ENCODE results near the gene MLN. TPM values are rescaled to one million over a fixed set of nuclear protein-coding genes. Genes with fewer than 3 reads are reported as not detected.

MLN gene
- polyA plus RNA-seq, 3 donors from 2014 or later: not detected

- no peak for DNase-seq
- peak overlapping the region in 1 of 6 donors; percentile 42 for H3K27ac Mint-ChIP-seq
Observed at GRCh38 chr6:33799454-33800113, 4.2 kb downstream of the MLN start.

DNA sequence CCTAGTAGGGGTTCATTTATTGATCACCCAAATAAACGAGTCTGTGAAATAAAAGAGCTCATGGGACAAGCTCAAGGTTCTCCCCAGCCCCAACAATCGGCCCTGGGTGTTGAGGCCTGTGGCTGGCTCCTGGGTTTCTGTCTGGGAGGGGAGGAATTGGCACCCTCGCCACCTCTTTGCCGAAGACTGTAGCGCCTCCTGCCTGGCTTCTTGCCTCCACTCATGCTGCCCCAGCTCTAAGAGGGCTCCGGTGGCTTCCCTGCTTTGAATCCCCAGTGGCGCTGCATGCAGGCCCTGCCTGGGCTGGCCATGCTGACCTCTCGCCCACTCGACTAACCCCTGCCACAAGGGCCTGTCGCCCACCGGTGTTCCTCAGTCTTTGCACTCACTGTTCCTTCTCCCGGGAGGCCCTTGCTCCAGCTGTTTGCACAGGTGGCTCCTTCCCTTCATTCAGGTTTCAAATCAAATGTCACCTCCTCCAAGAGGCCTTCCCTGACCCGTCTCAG, 5.4 kb downstream of the MLN start:
- Mint-ChIP-seq H3K4me3 (no peak overlapping the region), H3K27ac (no peak overlapping the region)

More at GRCh38 chr6:33799454-33800113, 4.2 kb downstream of the MLN start:
- peaks cover 0 to 8% (median 0%) of the 10 kb centered on the region in 3 donors for H3K36me3 Mint-ChIP-seq
- H3K9me3 Mint-ChIP-seq: no peaks in the 10 kb centered on the region
- H3K27me3 Mint-ChIP-seq (ENCODE audit: low read depth in 3 of 3): peaks cover 2 to 16% (median 11%) of the 10 kb centered on the region in 3 donors
- H3K4me1 Mint-ChIP-seq: no peaks in the 10 kb centered on the region
- no peak overlapping the region for H3K4me3 Mint-ChIP-seq

GRCh38 chr6:33797626-33798342, 6.0 kb downstream of the MLN start:
- Mint-ChIP-seq H3K36me3 (peaks cover 0 to 8% (median 0%) of the 10 kb centered on the region in 3 donors), H3K27ac (no peak overlapping the region), H3K4me1 (no peaks in the 10 kb centered on the region), H3K4me3 (no peak overlapping the region), H3K9me3 (no peaks in the 10 kb centered on the region), H3K27me3 (ENCODE audit: low read depth in 3 of 3) (peaks cover 4 to 13% (median 10%) of the 10 kb centered on the region in 3 donors)
- DNase-seq: no peak

More for the DNA sequence above, 5.4 kb downstream of the MLN start:
- Mint-ChIP-seq H3K36me3 (peaks cover 0 to 8% (median 0%) of the 10 kb centered on the region in 3 donors), H3K4me1 (no peaks in the 10 kb centered on the region), H3K27me3 (ENCODE audit: low read depth in 3 of 3) (peaks cover 2 to 13% (median 10%) of the 10 kb centered on the region in 3 donors), H3K9me3 (no peaks in the 10 kb centered on the region)
- DNase-seq: no peak

- no peak overlapping the region for H3K27ac Mint-ChIP-seq
- H3K4me1 Mint-ChIP-seq: no peaks in the 10 kb centered on the region
- H3K4me3 Mint-ChIP-seq: no peak overlapping the region
- no peak for DNase-seq
- H3K27me3 Mint-ChIP-seq (ENCODE audit: low read depth in 3 of 3): peaks cover 4 to 13% (median 10%) of the 10 kb centered on the region in 3 donors
- no peaks in the 10 kb centered on the region for H3K9me3 Mint-ChIP-seq
- peaks cover 0 to 8% (median 0%) of the 10 kb centered on the region in 3 donors for H3K36me3 Mint-ChIP-seq
Observed at GRCh38 chr6:33794910-33795623, 8.7 kb downstream of the MLN start.

DNA sequence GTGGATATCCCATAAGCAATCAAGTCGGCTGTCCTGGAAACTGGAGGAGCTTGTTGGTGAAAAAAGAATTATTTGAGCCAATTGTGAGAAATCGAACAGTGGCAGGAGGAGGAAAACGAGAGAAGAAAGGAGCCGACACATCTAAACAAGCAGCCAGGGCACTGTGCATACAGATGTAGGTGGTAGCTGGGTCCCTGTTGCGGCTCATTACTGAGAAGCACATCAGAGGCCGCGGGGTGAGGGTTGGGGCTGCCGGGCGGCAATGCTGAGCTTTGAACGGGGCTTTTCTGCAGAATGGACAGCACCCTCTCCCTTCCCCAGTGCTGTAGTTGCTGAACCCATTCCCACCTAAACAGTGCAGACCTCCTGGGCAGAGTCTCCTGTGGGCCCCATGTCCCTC, 10.8 kb downstream of the MLN start:
- Mint-ChIP-seq H3K9me3 (no peaks in the 10 kb centered on the region), H3K36me3 (peaks cover 0 to 5% (median 0%) of the 10 kb centered on the region in 3 donors), H3K27ac (no peak overlapping the region), H3K27me3 (ENCODE audit: low read depth in 3 of 3) (peaks cover 4 to 12% (median 9%) of the 10 kb centered on the region in 3 donors), H3K4me1 (peaks cover 11 to 14% of the 10 kb centered on the region in 2 donors), H3K4me3 (no peak overlapping the region)
- no peak for DNase-seq

DNA sequence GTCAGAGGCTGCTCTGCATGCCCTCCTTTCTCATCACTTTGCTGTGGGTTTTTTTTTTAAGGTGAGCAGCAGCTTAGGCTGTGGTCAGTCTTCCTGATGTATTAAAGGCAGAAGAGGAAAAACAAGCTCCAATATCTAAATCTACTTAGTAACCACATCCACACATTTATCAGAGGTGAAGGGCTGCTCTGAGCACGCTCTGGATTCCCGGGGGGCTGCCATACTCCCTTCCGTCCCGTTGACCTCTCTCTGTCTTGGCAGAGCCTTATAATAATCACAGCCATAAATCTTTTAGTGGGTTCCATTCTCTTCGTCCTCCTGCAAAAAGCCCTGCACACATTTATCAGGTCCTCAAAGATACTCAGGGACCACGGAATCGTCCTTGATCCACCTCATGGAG, 12.2 kb downstream of the MLN start:
- Mint-ChIP-seq H3K4me3 (peak overlapping the region in 1 of 5 donors; percentile 36), H3K27me3 (ENCODE audit: low read depth in 3 of 3) (peaks cover 0 to 11% (median 6%) of the 10 kb centered on the region in 3 donors), H3K27ac (peak overlapping the region in 1 of 6 donors; percentile 40), H3K4me1 (peaks cover 24 to 28% of the 10 kb centered on the region in 2 donors), H3K36me3 (no peaks in the 10 kb centered on the region), H3K9me3 (no peaks in the 10 kb centered on the region)
- no peak for DNase-seq

- Mint-ChIP-seq H3K4me3 (no peak overlapping the region), H3K9me3 (no peaks in the 10 kb centered on the region), H3K4me1 (peaks cover 31 to 35% of the 10 kb centered on the region in 2 donors), H3K27ac (no peak overlapping the region), H3K36me3 (peaks cover 0 to 4% (median 0%) of the 10 kb centered on the region in 3 donors), H3K27me3 (ENCODE audit: low read depth in 3 of 3) (peaks cover 0 to 10% (median 6%) of the 10 kb centered on the region in 3 donors)
- no peak for DNase-seq
Observed at GRCh38 chr6:33790910-33791309, 12.9 kb downstream of the MLN start.

- DNase-seq: no peak
- Mint-ChIP-seq H3K4me3 (peak overlapping the region in 4 of 5 donors; percentile 6 to 72 (median 48)), H3K27ac (peak overlapping the region in 1 of 6 donors; percentile 63), H3K36me3 (peaks cover 0 to 4% (median 0%) of the 10 kb centered on the region in 3 donors), H3K27me3 (ENCODE audit: low read depth in 3 of 3) (peaks cover 0 to 10% (median 6%) of the 10 kb centered on the region in 3 donors), H3K9me3 (no peaks in the 10 kb centered on the region), H3K4me1 (peaks cover 36 to 41% of the 10 kb centered on the region in 2 donors)
Observed at GRCh38 chr6:33790379-33790778, 13.4 kb downstream of the MLN start.

GRCh38 chr6:33789550-33789895, 14.3 kb downstream of the MLN start:
- peak overlapping the region; percentile 82 to 90 (median 85) for H3K4me3 Mint-ChIP-seq
- H3K4me1 Mint-ChIP-seq: peaks cover 45 to 49% of the 10 kb centered on the region in 2 donors
- no peak for DNase-seq
- peak overlapping the region; percentile 75 to 92 (median 88) for H3K27ac Mint-ChIP-seq
- H3K36me3 Mint-ChIP-seq: peaks cover 0 to 10% (median 1%) of the 10 kb centered on the region in 3 donors
- peaks cover 0 to 10% (median 6%) of the 10 kb centered on the region in 3 donors for H3K27me3 Mint-ChIP-seq (ENCODE audit: low read depth in 3 of 3)
- no peaks in the 10 kb centered on the region for H3K9me3 Mint-ChIP-seq

GRCh38 chr6:33788694-33789549, 14.9 kb downstream of the MLN start, which contains the start of gene LEMD2:
Gene LEMD2, minus strand, starts transcription at chr6:33789130. Its CDS starts 14 bp downstream, at chr6:33789116.
- Mint-ChIP-seq H3K4me3 (peak within 1 kb of the TSS; percentile 91 to 98 (median 95)), H3K27ac (peak within 1 kb of the TSS; percentile 95 to 99 (median 98)), H3K9me3 (no peaks in the 10 kb centered on the region), H3K27me3 (ENCODE audit: low read depth in 3 of 3) (peaks cover 0 to 10% (median 6%) of the 10 kb centered on the region in 3 donors), H3K36me3 (peaks cover 1 to 11% (median 7%) of the 10 kb centered on the region in 3 donors), H3K4me1 (peaks cover 46 to 52% of the 10 kb centered on the region in 2 donors)
- peak; percentile 90 to 91 (median 91) for DNase-seq

GRCh38 chr6:33787954-33788693, 15.7 kb downstream of the MLN start:
- H3K4me3 Mint-ChIP-seq: peak overlapping the region; percentile 91 to 98 (median 95)
- H3K27ac Mint-ChIP-seq: peak overlapping the region; percentile 95 to 99 (median 98)
- H3K9me3 Mint-ChIP-seq: no peaks in the 10 kb centered on the region
- DNase-seq: peak; percentile 73 to 74 (median 74)
- H3K36me3 Mint-ChIP-seq: peaks cover 8 to 19% (median 9%) of the 10 kb centered on the region in 3 donors
- peaks cover 0 to 10% (median 4%) of the 10 kb centered on the region in 3 donors for H3K27me3 Mint-ChIP-seq (ENCODE audit: low read depth in 3 of 3)
- H3K4me1 Mint-ChIP-seq: peaks cover 53 to 60% of the 10 kb centered on the region in 2 donors

GRCh38 chr6:33787346-33787953, 16.4 kb downstream of the MLN start:
- Mint-ChIP-seq H3K4me3 (peak overlapping the region; percentile 91 to 98 (median 95)), H3K27me3 (ENCODE audit: low read depth in 3 of 3) (peaks cover 0 to 10% (median 4%) of the 10 kb centered on the region in 3 donors), H3K27ac (peak overlapping the region; percentile 95 to 99 (median 98)), H3K9me3 (no peaks in the 10 kb centered on the region), H3K4me1 (peaks cover 53 to 62% of the 10 kb centered on the region in 2 donors), H3K36me3 (peaks cover 9 to 26% (median 11%) of the 10 kb centered on the region in 3 donors)
- peak in 1 of 3 donors; percentile 7 for DNase-seq

All from immature natural killer cell (primary cell).